NOMO-1 (cell line): Measurements from ENCODE around the gene MRPL12.

Experiments used
- DNase-seq, 2 experiments: peaks; one replicate each; lab custom pipeline; 2025; ENCODE audit not compliant: unreplicated experiment in 2 of 2; lab: John Stamatoyannopoulos, UW

The MRPL12 gene

GRCh38 chr17:81702934-81703746 lies at the start of gene MRPL12:
Gene MRPL12 (plus strand): TSS chr17:81703367. CDS start chr17:81703502, 135 bp downstream.
- DNase-seq, result peak; percentile 93 to 95

- DNase-seq, result no peak
Observed at GRCh38 chr17:81655378-81656117, 47.6 kb upstream of the MRPL12 start.

GRCh38 chr17:81656118-81656743 lies 46.9 kb upstream of the MRPL12 start, which contains the start of gene PDE6G:
Gene PDE6G (minus strand): TSS chr17:81656542. CDS start chr17:81653305, 3,237 bp downstream.
- DNase-seq, result no peak

- no peak for DNase-seq
Observed at GRCh38 chr17:81656835-81657234, 46.3 kb upstream of the MRPL12 start.

- no peak for DNase-seq
Observed at GRCh38 chr17:81659038-81659437, 44.1 kb upstream of the MRPL12 start.

GRCh38 chr17:81660441-81660840 lies 42.7 kb upstream of the MRPL12 start:
- DNase-seq, result no peak

GRCh38 chr17:81662002-81662401 lies 41.2 kb upstream of the MRPL12 start:
- DNase-seq, result no peak

- DNase-seq, result no peak
Observed at GRCh38 chr17:81664051-81664470, 39.1 kb upstream of the MRPL12 start.

GRCh38 chr17:81665205-81666091 lies 37.7 kb upstream of the MRPL12 start:
- peak in 1 of 2 experiments; percentile 18 for DNase-seq

GRCh38 chr17:81666092-81666341 lies 37.1 kb upstream of the MRPL12 start:
- DNase-seq, result peak in 1 of 2 experiments; percentile 44

- DNase-seq, result peak; percentile 92 to 95
Observed at GRCh38 chr17:81666342-81667191, 36.6 kb upstream of the MRPL12 start, which contains the start of the genes CCDC137 and OXLD1. Gene CCDC137 (plus strand): TSS chr17:81666737. CDS start chr17:81666767, 30 bp downstream. Gene OXLD1 (minus strand): TSS chr17:81666605. CDS start chr17:81666577, 28 bp downstream.

GRCh38 chr17:81667754-81668153 lies 35.4 kb upstream of the MRPL12 start:
- DNase-seq, result peak; percentile 10 to 54

- DNase-seq, result no peak
Observed at GRCh38 chr17:81672504-81672903, 30.7 kb upstream of the MRPL12 start.

GRCh38 chr17:81672954-81673353 lies 30.2 kb upstream of the MRPL12 start:
- no peak for DNase-seq

GRCh38 chr17:81673561-81674258 lies 29.5 kb upstream of the MRPL12 start:
- no peak for DNase-seq

GRCh38 chr17:81675515-81676221 lies 27.5 kb upstream of the MRPL12 start:
- DNase-seq, result peak in 1 of 2 experiments; percentile 13

- DNase-seq, result no peak
Observed at GRCh38 chr17:81676906-81677305, 26.3 kb upstream of the MRPL12 start.

- no peak for DNase-seq
Observed at GRCh38 chr17:81680150-81680549, 23.0 kb upstream of the MRPL12 start.
